AG04449 (cell line): ENCODE results near the gene OCLN.
"Not testable (repeated sequence)": the region's sequence is repeated elsewhere in the genome, so short reads cannot be mapped to it uniquely, and the experiment has no call there.

ENCODE experiments used
- CTCF ChIA-PET: fragments of 350-600 bp; formaldehyde crosslinking; extraction: SDS; loops from one replicate; lab custom pipeline; 2021; ENCODE audit warnings: antibody characterized with exemption; lab: Yijun Ruan, JAX
- POLR2A ChIA-PET: fragments of 400-600, 350-600 bp; formaldehyde crosslinking; extraction: SDS; loops from one replicate; lab custom pipeline; 2020; ENCODE audit warnings: antibody characterized with exemption, inconsistent platforms; lab: Yijun Ruan, JAX
- DNase-seq: peaks from one replicate; pipeline ENCODE4 v3.0.0-alpha.2; 2010; ENCODE audit warnings: low read depth, low spot score
- H3K4me3 ChIP-seq: 2 replicates; pipeline ENCODE4 v1.5.1; 2011; ENCODE audit warnings: low read depth, mild to moderate bottlenecking, control low read depth, low read length
- TF ChIP-seq, protein P1 (sequence below): IDR thresholded peaks from one replicate; pipeline ENCODE4 v1.5.1; 2011; ENCODE audit warnings: mild to moderate bottlenecking, moderate library complexity, low read length, control low read depth, inconsistent platforms; ENCODE audit not compliant: insufficient read depth; ENCODE audit errors: missing control alignments

Gene OCLN

DNA sequence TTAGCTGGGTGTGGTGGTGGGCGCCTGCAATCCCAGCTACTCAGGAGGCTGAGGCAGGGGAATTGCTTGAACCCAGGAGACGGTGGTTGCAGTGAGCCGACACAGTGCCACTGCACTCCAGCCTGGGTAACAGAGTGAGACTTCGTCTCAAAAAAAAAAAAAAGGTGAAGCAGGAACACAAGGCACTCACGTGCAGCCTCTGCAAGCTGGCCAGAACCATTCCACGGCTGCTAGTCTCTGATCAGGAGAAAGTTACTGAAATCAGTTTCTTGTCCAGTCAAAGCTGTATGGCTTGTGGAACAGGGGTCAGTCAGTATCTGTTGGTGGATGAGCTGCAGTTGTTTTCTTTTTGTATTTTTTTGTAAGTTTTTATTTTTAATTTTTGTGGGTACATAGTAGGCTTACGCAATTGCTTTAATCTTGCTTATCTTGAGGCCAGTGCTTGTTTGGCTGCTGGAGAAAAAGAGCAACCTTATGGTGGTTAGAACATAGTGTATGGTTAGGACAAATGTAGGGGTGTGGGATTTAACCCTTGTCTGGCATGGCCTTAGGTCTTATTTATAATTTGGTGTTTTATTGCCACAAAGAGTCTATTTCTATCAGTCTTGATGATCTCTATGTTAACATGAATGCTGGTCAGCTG is 34.7 kb downstream of the OCLN start:
- ChIA-PET CTCF (no interaction called here), POLR2A (no interaction called here)
- no peak overlapping the region for H3K4me3 ChIP-seq
- DNase-seq: no peak
- TF ChIP-seq, protein P1, sequence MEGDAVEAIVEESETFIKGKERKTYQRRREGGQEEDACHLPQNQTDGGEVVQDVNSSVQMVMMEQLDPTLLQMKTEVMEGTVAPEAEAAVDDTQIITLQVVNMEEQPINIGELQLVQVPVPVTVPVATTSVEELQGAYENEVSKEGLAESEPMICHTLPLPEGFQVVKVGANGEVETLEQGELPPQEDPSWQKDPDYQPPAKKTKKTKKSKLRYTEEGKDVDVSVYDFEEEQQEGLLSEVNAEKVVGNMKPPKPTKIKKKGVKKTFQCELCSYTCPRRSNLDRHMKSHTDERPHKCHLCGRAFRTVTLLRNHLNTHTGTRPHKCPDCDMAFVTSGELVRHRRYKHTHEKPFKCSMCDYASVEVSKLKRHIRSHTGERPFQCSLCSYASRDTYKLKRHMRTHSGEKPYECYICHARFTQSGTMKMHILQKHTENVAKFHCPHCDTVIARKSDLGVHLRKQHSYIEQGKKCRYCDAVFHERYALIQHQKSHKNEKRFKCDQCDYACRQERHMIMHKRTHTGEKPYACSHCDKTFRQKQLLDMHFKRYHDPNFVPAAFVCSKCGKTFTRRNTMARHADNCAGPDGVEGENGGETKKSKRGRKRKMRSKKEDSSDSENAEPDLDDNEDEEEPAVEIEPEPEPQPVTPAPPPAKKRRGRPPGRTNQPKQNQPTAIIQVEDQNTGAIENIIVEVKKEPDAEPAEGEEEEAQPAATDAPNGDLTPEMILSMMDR: no peak

- H3K4me3 ChIP-seq: no peak overlapping the region
- POLR2A ChIA-PET: no interaction called here
- CTCF ChIA-PET: no interaction called here
- TF ChIP-seq, protein P1: no peak
- DNase-seq: no peak
Observed at GRCh38 chr5:69528035-69528434, 35.4 kb downstream of the OCLN start.

- H3K4me3 ChIP-seq: no peak overlapping the region
- POLR2A ChIA-PET: no interaction called here
- TF ChIP-seq, protein P1: no peak
- no peak for DNase-seq
- CTCF ChIA-PET: no interaction called here
Observed at GRCh38 chr5:69528609-69529008, 36.0 kb downstream of the OCLN start.

DNA sequence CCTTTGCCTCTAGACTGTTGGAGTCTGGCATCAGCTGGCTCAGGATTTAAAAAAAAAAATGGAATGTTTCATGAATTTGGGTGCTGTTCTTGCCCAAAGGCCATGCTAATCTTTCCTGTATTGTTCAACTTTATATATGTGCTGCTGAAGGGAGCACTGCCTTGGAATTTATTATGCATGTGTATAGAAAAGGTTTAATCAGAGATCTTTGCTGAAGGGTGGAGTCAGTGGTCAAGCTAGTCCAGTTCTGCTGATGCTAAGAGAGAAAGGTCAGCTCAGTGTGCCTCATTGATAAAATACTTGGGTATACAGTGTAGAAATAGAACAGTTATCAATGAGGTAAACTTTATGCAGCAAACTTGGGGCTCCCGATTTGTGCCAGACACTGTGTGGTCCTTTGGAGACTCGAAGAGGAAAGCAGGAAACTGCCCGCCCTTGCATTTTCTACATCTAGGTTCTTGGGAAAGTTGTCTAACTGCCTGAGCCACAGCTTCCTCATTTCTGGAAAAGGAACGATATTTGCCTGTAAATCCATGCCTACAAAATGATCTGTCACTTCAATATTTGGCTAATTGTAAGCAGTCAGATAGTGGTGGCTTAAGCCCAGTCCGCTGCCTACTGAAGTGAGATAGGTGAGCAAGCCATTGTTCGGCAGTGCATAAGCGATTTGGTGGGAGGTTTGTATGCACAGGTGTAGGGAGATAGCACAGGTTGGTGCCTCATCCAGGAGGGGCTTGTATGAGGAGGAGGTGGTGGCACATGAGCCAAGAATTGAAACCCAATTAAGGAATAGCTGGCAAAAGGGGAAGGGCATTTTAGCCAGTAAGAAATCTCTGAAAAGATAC is 38.2 kb downstream of the OCLN start:
- no peak for DNase-seq
- CTCF ChIA-PET: interaction anchor here (1.5 kb wide), 1 partner anchor 13 kb away, joined by 4 read pairs; no protein-coding TSS in a partner anchor
- H3K4me3 ChIP-seq: no peak overlapping the region
- TF ChIP-seq, protein P1: no peak
- POLR2A ChIA-PET: interaction anchor here (0.8 kb wide), 1 partner anchor 12 kb away, joined by 3 read pairs; no protein-coding TSS in a partner anchor

- TF ChIP-seq, protein P1: no peak
- no peak for DNase-seq
- ChIA-PET POLR2A (interaction anchor here (0.8 kb wide), 1 partner anchor 13 kb away, joined by 3 read pairs; no protein-coding TSS in a partner anchor), CTCF (no interaction called here)
- H3K4me3 ChIP-seq: no peak overlapping the region
Observed at GRCh38 chr5:69531406-69531801, 38.8 kb downstream of the OCLN start.

- POLR2A ChIA-PET, DNase-seq, CTCF ChIA-PET, H3K4me3 ChIP-seq: not testable (repeated sequence)
Observed at GRCh38 chr5:69537911-69538310, 45.3 kb downstream of the OCLN start.

GRCh38 chr5:69538735-69539134 is 46.1 kb downstream of the OCLN start:
- H3K4me3 ChIP-seq, POLR2A ChIA-PET, CTCF ChIA-PET, DNase-seq: not testable (repeated sequence)

- DNase-seq, H3K4me3 ChIP-seq, CTCF ChIA-PET, POLR2A ChIA-PET: not testable (repeated sequence)
Observed at GRCh38 chr5:69541347-69541746, 48.8 kb downstream of the OCLN start.

DNA sequence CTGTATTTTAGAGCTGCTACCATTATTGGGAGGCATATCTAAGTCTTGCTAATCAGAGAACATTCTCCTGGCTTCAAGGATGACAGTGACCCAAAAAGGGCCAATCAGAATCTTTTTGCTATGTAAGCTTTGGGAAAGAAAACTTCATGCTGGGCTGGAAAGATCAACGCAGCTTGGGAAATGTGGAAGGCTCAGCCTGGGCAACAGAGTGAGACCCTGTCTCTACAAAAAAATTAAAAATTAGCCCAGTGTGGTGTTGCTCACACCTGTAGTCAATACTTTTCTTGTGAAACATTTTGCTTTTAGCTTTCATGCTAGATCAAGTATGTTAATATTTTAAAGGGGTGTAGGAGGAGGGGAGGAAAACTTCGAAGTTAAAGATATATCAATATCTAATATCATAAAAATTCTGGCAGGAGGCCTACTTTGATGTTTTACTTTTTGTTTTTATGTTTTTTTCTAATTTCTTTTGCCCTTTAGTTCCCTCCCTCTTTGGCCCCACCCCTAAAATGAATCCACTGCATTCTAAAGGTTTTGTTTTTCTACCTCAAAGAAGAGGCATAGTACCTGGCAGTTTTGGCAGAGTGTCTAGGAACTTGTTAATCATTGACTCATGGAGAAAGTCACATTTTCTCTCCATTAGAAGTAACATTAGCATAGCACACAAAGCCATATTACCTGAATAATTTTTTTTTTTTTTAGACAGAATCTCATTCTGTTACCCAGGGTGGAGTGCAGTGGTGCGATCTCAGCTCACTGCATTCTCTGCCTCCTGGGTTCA is 50.4 kb downstream of the OCLN start:
- H3K4me3 ChIP-seq, POLR2A ChIA-PET, CTCF ChIA-PET: not testable (repeated sequence)

DNA sequence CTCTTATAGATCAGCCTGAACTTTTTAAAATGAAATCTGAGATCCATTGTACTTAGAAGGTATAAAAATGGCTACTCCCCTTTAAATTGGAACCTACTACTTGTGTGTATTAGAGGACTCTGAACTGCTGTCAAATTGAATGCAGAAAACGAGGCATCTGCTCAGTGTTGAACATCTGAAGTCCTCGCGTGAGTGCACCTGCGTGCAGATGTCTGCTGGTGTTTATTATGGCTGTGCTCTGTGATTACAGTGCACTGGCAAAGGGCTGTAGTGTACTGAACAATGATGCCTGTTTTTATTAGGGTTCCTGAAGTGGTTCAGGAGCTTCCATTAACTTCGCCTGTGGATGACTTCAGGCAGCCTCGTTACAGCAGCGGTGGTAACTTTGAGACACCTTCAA is 52.0 kb downstream of the OCLN start:
- CTCF ChIA-PET, DNase-seq, H3K4me3 ChIP-seq, POLR2A ChIA-PET: not testable (repeated sequence)

More for the DNA sequence above, 50.4 kb downstream of the OCLN start:
- DNase-seq: not testable (repeated sequence)
